Hepatocyte (in vitro differentiated cells): ENCODE data around the gene SMIM33.

Experiments used
- EZH2 ChIP-seq: fragments of 200-600 bp; sonication (generic); IDR thresholded peaks from 2 replicates; pipeline ENCODE4 v1.6.1; 2016; ENCODE audit warnings: antibody characterized with exemption, mild to moderate bottlenecking, borderline replicate concordance
- EZH2phosphoT487 ChIP-seq: fragments of 200-600 bp; sonication (generic); IDR thresholded peaks from one replicate; pipeline ENCODE4 v1.6.1; 2018; ENCODE audit warnings: antibody characterized with exemption, mild to moderate bottlenecking, low read depth, moderate library complexity; ENCODE audit not compliant: unreplicated experiment, severe bottlenecking
- TF ChIP-seq, protein P1 (sequence below): fragments of 200-600 bp; sonication (generic); IDR thresholded peaks from 2 replicates; pipeline ENCODE4 v1.5.1; 2016; ENCODE audit warnings: antibody characterized with exemption, mild to moderate bottlenecking; ENCODE audit not compliant: poor library complexity

DNA sequence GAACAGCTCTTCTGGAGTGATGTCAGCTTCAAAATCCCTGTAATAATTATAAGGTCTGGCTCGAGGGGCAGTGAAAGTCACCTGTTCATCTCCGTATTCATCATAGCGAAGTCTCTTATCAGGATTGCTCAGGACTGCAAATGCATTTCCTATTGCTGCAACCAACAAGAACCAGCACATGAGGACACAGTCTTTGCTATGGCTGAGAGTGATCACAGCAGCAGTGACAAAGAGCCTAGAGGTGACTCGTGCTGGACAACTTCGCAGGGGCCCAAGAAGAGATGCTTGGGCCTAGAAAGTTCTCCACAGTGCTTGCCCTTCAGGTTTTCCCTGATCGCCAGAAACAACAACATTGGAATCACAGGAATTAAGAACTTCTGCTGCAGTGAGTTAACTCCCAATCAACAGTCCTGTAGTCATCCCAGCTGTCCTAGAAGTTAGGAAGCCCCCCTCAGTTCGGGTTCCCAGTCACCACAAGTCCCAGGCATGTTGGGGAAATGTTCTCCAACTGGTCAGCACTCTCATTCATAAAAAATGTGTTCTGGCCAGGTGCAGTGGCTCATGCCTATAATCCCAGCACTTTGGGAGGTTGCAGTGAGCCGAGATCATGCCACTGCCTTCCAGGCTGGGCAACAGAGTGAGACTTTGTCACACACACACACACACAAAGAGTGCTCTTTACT is 44.5 kb upstream of the SMIM33 start:
- TF ChIP-seq, protein P1, sequence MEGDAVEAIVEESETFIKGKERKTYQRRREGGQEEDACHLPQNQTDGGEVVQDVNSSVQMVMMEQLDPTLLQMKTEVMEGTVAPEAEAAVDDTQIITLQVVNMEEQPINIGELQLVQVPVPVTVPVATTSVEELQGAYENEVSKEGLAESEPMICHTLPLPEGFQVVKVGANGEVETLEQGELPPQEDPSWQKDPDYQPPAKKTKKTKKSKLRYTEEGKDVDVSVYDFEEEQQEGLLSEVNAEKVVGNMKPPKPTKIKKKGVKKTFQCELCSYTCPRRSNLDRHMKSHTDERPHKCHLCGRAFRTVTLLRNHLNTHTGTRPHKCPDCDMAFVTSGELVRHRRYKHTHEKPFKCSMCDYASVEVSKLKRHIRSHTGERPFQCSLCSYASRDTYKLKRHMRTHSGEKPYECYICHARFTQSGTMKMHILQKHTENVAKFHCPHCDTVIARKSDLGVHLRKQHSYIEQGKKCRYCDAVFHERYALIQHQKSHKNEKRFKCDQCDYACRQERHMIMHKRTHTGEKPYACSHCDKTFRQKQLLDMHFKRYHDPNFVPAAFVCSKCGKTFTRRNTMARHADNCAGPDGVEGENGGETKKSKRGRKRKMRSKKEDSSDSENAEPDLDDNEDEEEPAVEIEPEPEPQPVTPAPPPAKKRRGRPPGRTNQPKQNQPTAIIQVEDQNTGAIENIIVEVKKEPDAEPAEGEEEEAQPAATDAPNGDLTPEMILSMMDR, result no peak
- TF ChIP-seq EZH2 (no peak), EZH2phosphoT487 (no peak)
